Hindlimb muscle (tissue), 1 donor: ENCODE results near the gene PCDHGB2. TPM values are rescaled to one million over a fixed set of nuclear protein-coding genes. Genes with fewer than 3 reads are reported as not detected.
"Not testable (repeated sequence)": the region's sequence is repeated elsewhere in the genome, so short reads cannot be mapped to it uniquely, and the experiment has no call there.

Experiments used
- DNase-seq: peaks from one replicate; pipeline ENCODE4 v3.0.0-alpha.2; 2013
- polyA plus RNA-seq: library from polyadenylated mRNA; unstranded; fragments of 120-200 nt; gene quantifications from one replicate; pipeline ENCODE4 v1.2.1, GENCODE V29; 2013; ENCODE audit not compliant: insufficient read length

PCDHGB2 gene
- polyA plus RNA-seq, 1 donor: 2.8 TPM

DNA sequence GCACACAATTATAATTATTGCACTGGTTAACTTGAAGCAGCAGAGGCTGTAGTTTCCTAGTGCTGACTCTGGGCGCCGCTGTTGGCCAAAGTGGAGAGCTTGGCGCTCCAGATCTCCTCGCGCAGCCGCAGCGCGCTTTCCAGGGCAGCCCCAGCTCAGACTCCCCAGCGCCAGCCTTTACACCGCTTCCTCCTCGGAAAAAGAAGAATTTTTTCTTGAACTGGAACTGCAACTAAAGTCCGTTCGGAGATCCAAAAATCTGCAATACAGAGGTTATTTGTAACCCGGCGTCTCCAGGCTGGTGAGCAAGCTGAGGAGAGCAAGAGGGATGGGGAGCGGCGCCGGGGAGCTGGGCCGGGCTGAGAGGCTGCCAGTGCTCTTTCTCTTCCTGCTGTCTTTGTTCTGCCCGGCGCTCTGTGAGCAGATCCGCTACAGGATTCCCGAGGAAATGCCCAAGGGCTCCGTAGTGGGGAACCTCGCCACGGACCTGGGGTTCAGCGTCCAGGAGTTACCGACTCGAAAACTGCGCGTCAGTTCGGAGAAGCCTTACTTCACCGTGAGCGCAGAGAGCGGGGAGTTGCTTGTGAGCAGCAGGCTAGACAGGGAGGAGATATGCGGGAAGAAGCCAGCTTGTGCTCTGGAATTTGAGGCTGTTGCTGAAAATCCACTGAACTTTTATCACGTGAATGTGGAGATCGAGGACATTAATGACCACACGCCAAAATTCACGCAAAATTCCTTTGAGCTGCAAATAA lies 27.9 kb downstream of the PCDHGB2 start, which contains the start of gene PCDHGB4:
Gene PCDHGB4, plus strand, starts transcription at position 142 of the 755 bp plus-strand sequence. Its CDS starts 187 bp downstream, at position 329.
- DNase-seq: not testable (repeated sequence)

DNA sequence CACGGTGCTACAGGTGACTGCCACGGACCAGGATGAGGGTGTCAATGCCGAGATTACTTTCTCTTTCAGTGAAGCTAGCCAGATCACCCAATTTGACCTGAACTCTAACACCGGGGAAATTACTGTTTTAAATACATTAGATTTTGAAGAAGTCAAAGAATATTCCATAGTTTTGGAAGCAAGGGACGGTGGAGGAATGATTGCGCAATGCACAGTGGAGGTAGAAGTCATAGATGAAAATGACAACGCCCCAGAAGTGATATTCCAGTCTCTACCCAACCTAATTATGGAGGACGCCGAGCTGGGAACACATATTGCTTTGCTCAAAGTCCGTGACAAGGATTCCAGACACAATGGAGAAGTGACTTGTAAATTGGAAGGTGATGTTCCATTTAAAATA lies 28.9 kb downstream of the PCDHGB2 start:
- DNase-seq: no peak

DNA sequence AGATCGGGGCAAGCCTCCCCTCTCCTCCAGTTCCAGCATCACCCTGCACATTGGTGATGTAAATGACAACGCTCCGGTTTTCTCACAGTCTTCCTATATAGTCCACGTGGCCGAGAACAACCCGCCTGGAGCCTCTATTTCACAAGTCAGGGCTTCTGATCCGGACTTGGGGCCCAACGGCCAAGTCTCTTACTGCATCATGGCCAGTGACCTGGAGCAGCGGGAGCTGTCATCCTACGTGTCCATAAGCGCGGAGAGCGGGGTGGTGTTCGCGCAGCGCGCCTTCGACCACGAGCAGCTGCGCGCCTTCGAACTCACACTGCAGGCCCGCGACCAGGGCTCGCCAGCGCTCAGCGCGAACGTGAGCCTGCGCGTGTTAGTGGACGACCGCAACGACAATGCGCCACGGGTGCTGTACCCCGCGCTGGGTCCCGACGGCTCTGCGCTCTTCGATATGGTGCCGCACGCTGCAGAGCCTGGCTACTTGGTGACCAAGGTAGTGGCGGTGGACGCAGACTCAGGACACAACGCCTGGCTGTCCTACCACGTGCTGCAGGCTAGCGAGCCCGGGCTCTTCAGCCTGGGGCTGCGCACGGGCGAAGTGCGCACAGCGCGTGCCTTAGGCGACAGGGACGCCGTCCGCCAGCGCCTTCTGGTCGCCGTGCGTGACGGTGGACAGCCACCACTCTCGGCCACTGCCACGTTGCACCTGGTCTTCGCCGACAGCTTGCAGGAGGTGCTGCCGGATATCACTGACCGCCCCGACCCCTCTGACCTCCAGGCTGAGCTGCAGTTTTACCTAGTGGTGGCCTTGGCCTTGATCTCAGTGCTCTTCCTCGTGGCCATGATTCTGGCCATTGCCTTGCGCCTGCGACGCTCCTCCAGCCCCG lies 29.6 kb downstream of the PCDHGB2 start:
- DNase-seq: no peak

DNA sequence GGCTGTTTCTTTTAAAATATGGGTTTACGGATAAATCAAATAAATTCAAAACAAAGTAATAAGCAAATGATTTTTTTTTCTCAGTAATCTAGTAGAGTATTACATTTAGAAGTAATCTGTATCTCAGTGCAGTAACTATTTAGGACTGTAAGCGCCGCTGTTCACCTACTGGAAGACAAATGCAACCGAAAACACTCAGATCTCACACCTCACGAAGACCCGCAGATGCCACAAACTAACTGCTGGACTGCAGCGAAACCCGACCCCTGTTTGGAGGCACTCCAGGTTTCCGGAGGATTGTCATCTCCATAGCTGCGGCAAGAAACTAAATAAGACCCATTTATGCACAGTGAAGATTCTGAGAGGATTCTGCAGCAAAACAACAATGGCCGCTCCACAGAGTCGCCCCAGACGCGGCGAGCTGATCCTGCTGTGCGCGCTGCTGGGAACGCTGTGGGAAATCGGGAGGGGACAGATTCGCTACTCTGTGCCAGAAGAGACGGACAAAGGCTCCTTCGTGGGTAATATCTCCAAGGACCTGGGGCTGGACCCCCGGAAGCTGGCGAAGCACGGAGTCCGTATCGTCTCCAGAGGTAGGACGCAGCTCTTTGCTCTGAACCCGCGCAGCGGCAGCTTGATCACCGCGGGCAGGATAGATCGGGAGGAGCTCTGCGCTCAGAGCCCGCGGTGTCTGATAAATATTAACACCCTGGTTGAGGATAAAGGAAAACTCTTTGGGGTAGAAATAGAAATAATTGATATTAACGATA lies 32.8 kb downstream of the PCDHGB2 start, which contains the start of gene PCDHGA8:
Gene PCDHGA8, plus strand, starts transcription at position 205 of the 770 bp plus-strand sequence. Its CDS starts 181 bp downstream, at position 386.
- DNase-seq: no peak

DNA sequence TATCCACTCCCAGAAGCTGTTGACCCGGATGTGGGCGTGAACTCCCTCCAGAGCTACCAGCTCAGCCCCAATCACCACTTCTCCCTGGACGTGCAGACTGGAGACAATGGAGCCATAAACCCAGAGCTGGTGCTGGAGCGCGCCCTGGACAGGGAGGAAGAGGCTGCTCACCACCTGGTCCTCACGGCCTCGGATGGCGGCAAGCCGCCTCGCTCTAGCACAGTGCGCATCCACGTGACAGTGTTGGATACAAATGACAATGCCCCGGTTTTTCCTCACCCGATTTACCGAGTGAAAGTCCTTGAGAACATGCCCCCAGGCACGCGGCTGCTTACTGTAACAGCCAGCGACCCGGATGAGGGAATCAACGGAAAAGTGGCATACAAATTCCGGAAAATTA lies 33.5 kb downstream of the PCDHGB2 start:
- DNase-seq: no peak

DNA sequence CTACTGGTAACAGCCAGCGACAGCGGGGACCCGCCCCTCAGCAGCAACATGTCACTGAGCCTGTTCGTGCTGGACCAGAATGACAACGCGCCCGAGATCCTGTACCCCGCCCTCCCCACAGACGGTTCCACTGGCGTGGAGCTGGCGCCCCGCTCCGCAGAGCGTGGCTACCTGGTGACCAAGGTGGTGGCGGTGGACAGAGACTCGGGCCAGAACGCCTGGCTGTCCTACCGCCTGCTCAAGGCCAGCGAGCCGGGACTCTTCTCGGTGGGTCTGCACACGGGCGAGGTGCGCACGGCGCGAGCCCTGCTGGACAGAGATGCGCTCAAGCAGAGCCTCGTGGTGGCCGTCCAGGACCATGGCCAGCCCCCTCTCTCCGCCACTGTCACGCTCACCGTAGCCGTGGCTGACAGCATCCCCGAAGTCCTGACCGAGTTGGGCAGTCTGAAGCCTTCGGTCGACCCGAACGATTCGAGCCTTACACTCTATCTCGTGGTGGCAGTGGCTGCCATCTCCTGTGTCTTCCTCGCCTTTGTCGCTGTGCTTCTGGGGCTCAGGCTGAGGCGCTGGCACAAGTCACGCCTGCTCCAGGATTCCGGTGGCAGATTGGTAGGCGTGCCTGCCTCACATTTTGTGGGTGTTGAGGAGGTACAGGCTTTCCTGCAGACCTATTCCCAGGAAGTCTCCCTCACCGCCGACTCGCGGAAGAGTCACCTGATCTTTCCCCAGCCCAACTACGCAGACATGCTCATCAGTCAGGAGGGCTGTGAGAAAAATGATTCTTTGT lies 34.8 kb downstream of the PCDHGB2 start:
- not testable (repeated sequence) for DNase-seq

DNA sequence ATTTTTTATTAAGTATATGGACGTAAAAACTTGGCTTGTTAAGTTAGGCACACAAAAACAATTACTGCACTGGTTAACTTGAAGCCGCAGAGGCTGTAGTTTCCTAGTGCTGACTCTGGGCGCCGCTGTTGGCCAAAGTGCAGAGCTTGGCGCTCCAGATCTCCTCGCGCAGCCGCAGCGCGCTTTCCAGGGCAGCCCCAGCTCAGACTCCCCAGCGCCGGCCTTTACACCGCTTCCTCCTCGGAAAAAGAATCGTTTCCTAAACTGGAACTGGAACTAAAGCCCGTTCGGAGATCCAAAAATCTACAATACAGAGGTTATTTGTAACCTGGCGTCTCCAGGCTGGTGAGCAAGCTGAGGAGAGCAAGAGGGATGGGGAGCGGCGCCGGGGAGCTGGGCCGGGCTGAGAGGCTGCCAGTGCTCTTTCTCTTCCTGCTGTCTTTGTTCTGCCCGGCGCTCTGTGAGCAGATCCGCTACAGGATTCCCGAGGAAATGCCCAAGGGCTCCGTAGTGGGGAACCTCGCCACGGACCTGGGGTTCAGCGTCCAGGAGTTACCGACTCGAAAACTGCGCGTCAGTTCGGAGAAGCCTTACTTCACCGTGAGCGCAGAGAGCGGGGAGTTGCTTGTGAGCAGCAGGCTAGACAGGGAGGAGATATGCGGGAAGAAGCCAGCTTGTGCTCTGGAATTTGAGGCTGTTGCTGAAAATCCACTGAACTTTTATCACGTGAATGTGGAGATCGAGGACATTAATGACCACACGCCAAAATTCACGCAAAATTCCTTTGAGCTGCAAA lies 38.2 kb downstream of the PCDHGB2 start, which contains the start of gene PCDHGB5:
Gene PCDHGB5, plus strand, starts transcription at position 192 of the 796 bp plus-strand sequence. Its CDS starts 181 bp downstream, at position 373.
- DNase-seq: not testable (repeated sequence)

DNA sequence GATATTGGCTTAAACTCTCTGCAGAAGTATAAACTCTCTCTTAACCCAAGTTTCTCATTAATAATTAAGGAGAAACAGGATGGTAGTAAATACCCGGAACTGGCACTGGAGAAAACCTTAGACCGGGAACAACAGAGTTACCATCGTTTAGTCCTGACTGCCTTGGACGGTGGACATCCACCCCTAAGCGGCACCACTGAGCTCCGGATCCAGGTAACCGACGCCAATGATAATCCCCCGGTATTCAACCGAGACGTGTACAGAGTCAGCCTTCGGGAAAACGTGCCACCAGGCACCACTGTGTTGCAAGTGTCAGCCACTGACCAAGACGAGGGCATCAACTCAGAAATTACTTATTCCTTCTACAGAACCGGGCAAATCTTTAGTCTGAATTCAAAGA lies 38.8 kb downstream of the PCDHGB2 start:
- DNase-seq: no peak

DNA sequence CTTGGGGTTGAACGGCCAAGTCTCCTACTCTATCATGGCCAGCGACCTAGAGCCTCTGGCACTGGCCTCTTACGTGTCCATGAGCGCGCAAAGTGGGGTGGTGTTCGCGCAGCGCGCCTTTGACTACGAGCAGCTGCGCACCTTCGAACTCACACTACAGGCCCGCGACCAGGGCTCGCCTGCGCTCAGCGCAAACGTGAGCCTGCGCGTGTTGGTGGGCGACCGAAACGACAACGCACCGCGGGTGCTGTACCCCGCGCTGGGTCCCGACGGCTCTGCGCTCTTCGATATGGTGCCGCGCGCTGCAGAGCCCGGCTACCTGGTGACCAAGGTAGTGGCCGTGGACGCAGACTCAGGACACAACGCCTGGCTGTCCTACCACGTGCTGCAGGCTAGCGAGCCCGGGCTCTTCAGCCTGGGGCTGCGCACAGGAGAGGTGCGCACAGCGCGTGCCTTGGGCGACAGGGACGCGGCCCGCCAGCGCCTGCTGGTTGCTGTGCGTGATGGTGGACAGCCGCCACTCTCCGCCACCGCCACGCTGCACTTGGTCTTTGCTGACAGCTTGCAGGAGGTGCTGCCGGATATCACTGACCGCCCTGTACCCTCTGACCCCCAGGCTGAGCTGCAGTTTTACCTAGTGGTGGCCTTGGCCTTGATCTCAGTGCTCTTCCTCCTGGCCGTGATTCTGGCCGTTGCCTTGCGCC lies 39.9 kb downstream of the PCDHGB2 start:
- no peak for DNase-seq

DNA sequence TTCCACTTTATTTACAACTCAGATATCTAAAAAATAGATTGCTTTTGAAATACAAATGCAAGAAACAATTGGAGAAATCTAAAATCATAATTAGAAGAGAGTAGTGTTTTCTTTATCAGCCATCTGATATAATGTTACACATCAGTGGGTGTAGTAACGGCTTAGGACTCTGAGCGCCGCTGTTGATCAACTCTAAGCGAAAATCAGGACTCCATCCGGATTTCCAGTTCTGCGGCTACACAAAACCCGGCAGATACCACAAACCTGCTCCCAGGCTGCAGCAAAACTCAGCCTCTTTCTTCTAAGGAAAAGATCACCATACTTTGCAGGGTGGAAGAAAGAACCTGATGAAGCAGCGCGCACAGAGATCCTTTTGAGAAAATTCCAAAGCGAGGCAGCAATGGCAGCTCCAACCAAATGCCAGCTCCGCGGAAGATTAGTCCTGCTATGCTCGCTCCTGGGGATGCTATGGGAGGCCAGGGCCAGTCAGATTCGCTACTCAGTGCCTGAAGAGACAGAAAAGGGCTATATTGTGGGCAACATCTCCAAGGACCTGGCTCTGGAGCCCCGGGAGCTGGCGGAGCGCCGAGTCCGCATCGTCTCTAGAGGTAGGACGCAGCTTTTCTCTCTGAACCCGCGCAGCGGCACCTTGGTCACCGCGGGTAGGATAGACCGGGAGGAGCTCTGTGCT lies 42.9 kb downstream of the PCDHGB2 start, which contains the start of gene PCDHGA9:
Gene PCDHGA9, plus strand, starts transcription at position 226 of the 691 bp plus-strand sequence. Its CDS starts 175 bp downstream, at position 401.
- DNase-seq: no peak

DNA sequence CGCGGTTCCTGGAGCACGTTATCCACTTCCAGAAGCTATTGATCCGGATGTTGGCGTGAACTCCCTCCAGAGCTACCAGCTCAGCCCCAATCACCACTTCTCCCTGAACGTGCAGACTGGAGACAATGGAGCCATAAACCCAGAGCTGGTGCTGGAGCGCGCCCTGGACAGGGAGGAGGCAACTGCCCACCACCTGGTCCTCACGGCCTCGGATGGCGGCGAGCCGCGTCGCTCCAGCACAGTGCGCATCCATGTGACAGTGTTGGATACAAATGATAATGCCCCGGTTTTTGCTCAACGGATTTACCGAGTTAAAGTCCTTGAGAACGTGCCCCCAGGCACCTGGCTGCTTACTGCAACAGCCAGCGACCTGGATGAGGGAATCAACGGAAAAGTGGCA lies 43.6 kb downstream of the PCDHGB2 start:
- no peak for DNase-seq

DNA sequence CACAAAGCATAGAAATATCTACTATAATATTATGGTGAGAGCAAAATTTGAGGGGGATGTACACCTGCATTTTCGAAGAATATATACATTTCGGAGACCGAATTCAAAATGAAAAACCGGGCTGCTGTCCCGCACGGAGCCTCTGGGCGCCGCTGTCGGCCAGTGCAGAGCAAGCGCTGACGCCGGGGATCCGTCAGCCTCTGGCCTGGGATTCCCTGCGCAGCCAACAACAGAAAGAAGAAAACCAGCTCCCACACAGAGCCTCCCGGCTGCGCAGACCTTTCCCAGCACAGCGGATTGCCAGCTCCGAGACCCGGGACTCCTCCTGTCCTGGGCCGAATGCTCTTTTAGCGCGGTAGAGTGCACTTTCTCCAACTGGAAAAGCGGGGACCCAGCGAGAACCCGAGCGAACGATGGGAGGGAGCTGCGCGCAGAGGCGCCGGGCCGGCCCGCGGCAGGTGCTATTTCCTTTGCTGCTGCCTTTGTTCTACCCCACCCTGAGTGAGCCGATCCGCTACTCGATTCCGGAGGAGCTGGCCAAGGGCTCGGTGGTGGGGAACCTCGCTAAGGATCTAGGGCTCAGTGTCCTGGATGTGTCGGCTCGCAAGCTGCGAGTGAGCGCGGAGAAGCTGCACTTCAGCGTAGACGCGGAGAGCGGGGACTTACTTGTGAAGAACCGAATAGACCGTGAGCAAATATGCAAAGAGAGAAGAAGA lies 48.2 kb downstream of the PCDHGB2 start, which contains the start of gene PCDHGB6:
Gene PCDHGB6, plus strand, starts transcription at position 232 of the 716 bp plus-strand sequence. Its CDS starts 182 bp downstream, at position 414.
- DNase-seq: peak; percentile 18

DNA sequence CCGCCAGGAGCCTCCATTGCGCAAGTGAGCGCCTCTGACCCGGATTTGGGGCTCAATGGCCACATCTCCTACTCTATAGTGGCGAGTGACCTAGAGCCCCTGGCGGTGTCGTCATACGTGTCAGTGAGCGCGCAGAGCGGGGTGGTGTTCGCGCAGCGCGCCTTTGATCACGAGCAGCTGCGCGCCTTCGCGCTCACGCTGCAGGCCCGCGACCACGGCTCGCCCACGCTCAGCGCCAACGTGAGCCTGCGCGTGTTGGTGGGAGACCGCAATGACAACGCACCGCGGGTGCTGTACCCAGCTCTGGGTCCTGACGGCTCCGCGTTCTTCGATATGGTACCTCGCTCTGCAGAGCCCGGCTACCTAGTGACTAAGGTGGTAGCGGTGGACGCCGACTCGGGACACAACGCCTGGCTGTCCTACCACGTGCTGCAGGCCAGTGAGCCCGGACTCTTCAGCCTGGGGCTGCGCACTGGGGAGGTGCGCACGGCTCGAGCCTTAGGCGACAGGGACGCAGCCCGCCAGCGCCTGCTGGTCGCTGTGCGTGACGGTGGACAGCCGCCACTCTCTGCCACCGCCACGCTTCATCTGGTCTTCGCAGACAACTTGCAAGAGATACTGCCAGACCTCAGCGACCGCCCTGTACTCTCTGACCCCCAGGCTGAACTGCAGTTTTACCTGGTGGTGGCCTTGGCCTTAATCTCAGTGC lies 50.0 kb downstream of the PCDHGB2 start:
- DNase-seq: no peak

DNA sequence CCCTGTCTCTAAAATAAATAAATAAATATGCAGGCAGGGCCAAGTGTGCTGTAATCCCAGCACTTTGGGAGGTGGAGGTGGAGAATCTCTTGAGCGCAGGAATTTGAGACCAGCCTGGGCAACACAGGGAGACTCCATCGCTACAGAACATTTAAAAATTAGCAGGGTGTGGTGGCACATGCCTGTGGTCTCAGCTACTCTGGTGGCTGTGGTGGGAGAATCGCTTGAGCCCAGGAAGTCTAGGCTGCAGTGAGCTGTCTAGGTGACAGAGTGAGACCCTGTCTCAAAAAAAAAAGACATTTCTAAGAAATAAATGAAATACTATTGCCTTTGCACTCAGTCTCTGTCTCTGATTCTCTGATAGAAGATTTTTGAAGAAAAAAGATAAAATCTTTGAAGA lies 51.8 kb downstream of the PCDHGB2 start:
- no peak for DNase-seq
